Stomach (tissue), 9 donors: ENCODE results near the gene UGT2A1. TPM values are rescaled to one million over a fixed set of nuclear protein-coding genes. Genes with fewer than 3 reads are reported as not detected.

Source experiments
- DNase-seq, 2 donors: peaks; one replicate each; pipeline versions ENCODE4 v3.0.0 to v3.0.0-alpha.2; 2013 to 2019
- H3K27ac ChIP-seq, 5 donors: fragments of 200-600 bp in 4 of 5; sonication (generic) in 4 of 5; one replicate each; pipeline ENCODE4 v1.5.1; 2013 to 2019; ENCODE audit warnings: mild to moderate bottlenecking in 1 of 5, moderate library complexity in 1 of 5
- H3K27me3 ChIP-seq, 3 donors: fragments of 200-600 bp; sonication (generic); one replicate each; pipeline ENCODE4 v1.5.1; 2017 to 2019; ENCODE audit warnings: mixed run types in 1 of 3
- H3K36me3 ChIP-seq, 4 donors: fragments of 200-600 bp; sonication (generic); 1 replicate in 3 of 4; 2 replicates in 1 of 4; pipeline ENCODE4 v1.5.1; 2016 to 2019
- H3K4me1 ChIP-seq, 4 donors: fragments of 200-600 bp; sonication (generic); one replicate each; pipeline ENCODE4 v1.5.1; 2016 to 2019
- H3K4me3 ChIP-seq, 4 donors: fragments of 200-600 bp; sonication (generic) in 3 of 4; one replicate each; pipeline ENCODE4 v1.5.1; 2016 to 2019; ENCODE audit warnings: mild to moderate bottlenecking in 1 of 4
- H3K9me3 ChIP-seq, 4 donors: fragments of 200-600 bp; sonication (generic); one replicate each; pipeline ENCODE4 v1.5.1; 2016 to 2019
- EP300 ChIP-seq: sonication (generic); formaldehyde crosslinking; IDR thresholded peaks from one replicate; pipeline ENCODE4 v1.6.1; 2017; ENCODE audit warnings: antibody characterized with exemption
- POLR2A ChIP-seq, 4 donors: fragments of 450-650 bp; IDR thresholded peaks; one replicate each; pipeline ENCODE4 v1.6.1; 2016; ENCODE audit warnings: antibody characterized with exemption in 4 of 4, control low read depth in 2 of 4, mild to moderate bottlenecking in 1 of 4, moderate library complexity in 1 of 4
- POLR2AphosphoS5 ChIP-seq, 3 donors: sonication (generic); formaldehyde crosslinking; IDR thresholded peaks; one replicate each; pipeline ENCODE4 v1.6.1; 2016; ENCODE audit warnings: antibody characterized with exemption in 3 of 3
- WGBS, 5 donors: extraction: QIAGEN DNeasy Blood & Tissue Kit in 3 of 5; methylation state at CpG; one replicate each; pipeline versions ENCODE4 v1.1.5 to v1.1.7; 2013 to 2018; 5-methylcytosine and 5-hydroxymethylcytosine counted together
- intact Hi-C: fragments of 100-400 bp; cut with DNase I; formaldehyde crosslinking; loops from one replicate; pipeline ENCODE4 v1.15.1; 2023; ENCODE audit warnings: low total_unique reads
- polyA plus RNA-seq, 3 donors: library from polyadenylated mRNA; stranded (reverse); fragments of 200-250 nt; gene quantifications; one replicate each; pipeline ENCODE4 v1.2.3, GENCODE V29; 2013
- total RNA-seq, 5 donors: library from RNA; depleted of rRNA; stranded (reverse); fragments of >200 nt; gene quantifications; one replicate each; pipeline versions ENCODE4 v1.1.0 to v1.2.3, GENCODE V29; 2014 to 2016
- TF ChIP-seq, protein P1 (sequence below), 7 experiments: fragments of 450-650 bp in 4 of 7; fragments of 200-600 bp in 3 of 7; sonication (generic) in 3 of 7; IDR thresholded peaks; one replicate each; pipeline ENCODE4 v1.5.1; 2016 to 2019; ENCODE audit warnings: antibody characterized with exemption in 7 of 7, control low read depth in 2 of 7, mild to moderate bottlenecking in 1 of 7
- donor health status: healthy with polysubstance abuse.
- donor health status: Bipolar disorder and iron deficiency.
- donor health status: healthy.

Gene UGT2A1
- total and polyA plus RNA-seq, 8 donors, result not detected

DNA sequence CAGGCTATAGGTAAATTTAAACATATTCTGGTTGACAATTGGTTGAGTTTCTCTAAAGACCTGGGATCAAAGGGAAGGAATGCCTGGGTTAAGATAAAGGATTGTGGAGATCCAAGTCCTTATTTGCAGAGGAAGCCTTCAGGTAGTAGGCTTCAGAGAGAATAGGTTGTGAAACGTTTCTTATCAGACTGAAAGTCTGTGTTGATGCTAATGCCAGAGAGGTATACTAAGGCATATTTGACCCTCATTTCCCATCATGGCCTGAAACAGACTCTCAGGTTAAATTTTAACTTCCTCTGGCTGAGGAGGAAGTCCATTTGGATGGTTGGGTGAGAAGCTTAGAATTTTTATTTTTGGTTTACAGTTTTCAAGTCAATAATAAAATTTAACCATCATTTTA, 61.7 kb downstream of the UGT2A1 start:
- TF ChIP-seq, protein P1, sequence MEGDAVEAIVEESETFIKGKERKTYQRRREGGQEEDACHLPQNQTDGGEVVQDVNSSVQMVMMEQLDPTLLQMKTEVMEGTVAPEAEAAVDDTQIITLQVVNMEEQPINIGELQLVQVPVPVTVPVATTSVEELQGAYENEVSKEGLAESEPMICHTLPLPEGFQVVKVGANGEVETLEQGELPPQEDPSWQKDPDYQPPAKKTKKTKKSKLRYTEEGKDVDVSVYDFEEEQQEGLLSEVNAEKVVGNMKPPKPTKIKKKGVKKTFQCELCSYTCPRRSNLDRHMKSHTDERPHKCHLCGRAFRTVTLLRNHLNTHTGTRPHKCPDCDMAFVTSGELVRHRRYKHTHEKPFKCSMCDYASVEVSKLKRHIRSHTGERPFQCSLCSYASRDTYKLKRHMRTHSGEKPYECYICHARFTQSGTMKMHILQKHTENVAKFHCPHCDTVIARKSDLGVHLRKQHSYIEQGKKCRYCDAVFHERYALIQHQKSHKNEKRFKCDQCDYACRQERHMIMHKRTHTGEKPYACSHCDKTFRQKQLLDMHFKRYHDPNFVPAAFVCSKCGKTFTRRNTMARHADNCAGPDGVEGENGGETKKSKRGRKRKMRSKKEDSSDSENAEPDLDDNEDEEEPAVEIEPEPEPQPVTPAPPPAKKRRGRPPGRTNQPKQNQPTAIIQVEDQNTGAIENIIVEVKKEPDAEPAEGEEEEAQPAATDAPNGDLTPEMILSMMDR (IDR thresholded peaks at IDR 0.05), result no peak
- TF ChIP-seq EP300, result no peak
- TF ChIP-seq POLR2AphosphoS5 (IDR thresholded peaks at IDR 0.05), result no peak
- no peak for TF ChIP-seq POLR2A (IDR thresholded peaks at IDR 0.05)

DNA sequence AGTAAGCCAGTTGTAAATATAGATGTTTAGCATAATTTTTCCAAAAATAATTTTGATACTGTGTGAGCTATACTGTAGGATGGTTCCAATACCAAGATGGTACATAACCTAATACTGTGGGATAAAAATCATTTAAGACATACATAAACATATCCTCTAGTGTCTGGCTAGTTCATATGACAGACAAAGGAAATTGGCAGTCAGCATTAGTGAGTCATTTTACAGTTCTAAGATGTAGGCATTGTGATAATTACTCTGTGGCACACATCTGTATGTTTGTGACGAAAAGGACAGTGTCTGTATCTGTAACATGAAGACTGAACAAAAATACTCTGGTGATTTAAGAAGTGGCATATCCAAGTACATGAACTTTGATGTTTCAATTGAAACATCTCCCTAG, 63.2 kb downstream of the UGT2A1 start:
- DNase-seq, result no peak
- no peak overlapping the region for H3K4me3 ChIP-seq
- no peak overlapping the region for H3K27ac ChIP-seq
- H3K36me3 ChIP-seq, result no peaks in the 10 kb centered on the region
- intact Hi-C loops, result no loop called here
- H3K4me1 ChIP-seq, result no peaks in the 10 kb centered on the region
- WGBS, 5 donors, result 31 to 88% (median 80%) methylated on average over 1 of the region's 1 CpG
- H3K9me3 ChIP-seq, result no peaks in the 10 kb centered on the region
- TF ChIP-seq EP300, result no peak
- TF ChIP-seq, protein P1 (IDR thresholded peaks at IDR 0.05), result no peak
- H3K27me3 ChIP-seq, result no peaks in the 10 kb centered on the region

More for the DNA sequence above, 61.7 kb downstream of the UGT2A1 start:
- Histone ChIP-seq H3K27me3 (no peaks in the 10 kb centered on the region), H3K36me3 (no peaks in the 10 kb centered on the region), H3K27ac (no peak overlapping the region), H3K4me3 (no peak overlapping the region), H3K4me1 (no peaks in the 10 kb centered on the region), H3K9me3 (no peaks in the 10 kb centered on the region)
- intact Hi-C loops, result no loop called here
- DNase-seq, result no peak
- WGBS, 5 donors, result 11 to 30% (median 18%) methylated on average over 1 of the region's 1 CpG

DNA sequence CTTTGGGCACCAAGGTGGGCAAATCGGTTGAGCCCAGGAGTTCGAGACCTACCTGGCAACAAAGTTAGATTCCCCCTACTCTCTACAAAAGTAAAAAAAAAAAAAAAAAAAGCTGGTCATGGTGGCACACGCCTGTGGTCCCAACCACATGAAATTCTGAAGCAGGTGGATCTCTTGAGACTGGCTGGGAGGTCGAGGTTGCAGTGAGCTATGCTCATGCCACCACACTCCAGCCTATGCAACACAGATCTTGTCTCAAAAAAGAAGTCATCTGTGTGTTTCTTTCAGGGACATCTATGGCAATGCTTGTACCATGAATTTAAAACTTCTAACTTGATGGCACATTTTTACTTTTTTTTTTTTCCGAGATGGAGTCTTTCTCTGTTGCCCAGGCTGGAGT, 68.9 kb downstream of the UGT2A1 start:
- no peak overlapping the region for H3K4me3 ChIP-seq
- no peak for DNase-seq
- no peaks in the 10 kb centered on the region for H3K36me3 ChIP-seq
- H3K4me1 ChIP-seq, result no peaks in the 10 kb centered on the region
- H3K9me3 ChIP-seq, result no peaks in the 10 kb centered on the region
- no peak for TF ChIP-seq POLR2AphosphoS5 (IDR thresholded peaks at IDR 0.05)
- no peak overlapping the region for H3K27ac ChIP-seq
- no peaks in the 10 kb centered on the region for H3K27me3 ChIP-seq
- intact Hi-C loops, result no loop called here
- 69 to 85% (median 83%) methylated on average over 5 of the region's 5 CpGs for WGBS, 5 donors

DNA sequence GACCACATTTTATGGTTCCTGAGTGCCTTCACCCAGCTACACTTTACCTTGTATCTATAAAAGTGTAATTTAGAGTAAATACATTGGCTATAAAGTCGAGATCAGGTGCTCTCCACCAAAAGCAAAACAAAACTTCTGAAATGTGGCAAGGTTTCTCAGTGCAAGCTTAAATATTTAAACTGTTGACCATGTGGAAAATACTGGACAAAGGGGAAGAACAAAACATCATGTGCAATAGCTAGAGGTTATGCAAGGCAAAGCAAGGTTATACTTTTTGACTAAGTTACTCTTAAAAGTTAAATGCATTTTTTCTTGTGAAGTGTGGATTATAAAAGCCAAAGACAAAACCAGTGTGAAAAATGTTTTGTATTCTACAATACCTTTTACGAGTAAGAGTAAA, 69.5 kb downstream of the UGT2A1 start:
- intact Hi-C loops, result no loop called here
- TF ChIP-seq POLR2A (IDR thresholded peaks at IDR 0.05) (no peak), POLR2AphosphoS5 (IDR thresholded peaks at IDR 0.05) (no peak), EP300 (no peak)
- TF ChIP-seq, protein P1 (IDR thresholded peaks at IDR 0.05), result no peak
- 57 to 72% (median 60%) methylated on average over 2 of the region's 2 CpGs for WGBS, 5 donors

DNA sequence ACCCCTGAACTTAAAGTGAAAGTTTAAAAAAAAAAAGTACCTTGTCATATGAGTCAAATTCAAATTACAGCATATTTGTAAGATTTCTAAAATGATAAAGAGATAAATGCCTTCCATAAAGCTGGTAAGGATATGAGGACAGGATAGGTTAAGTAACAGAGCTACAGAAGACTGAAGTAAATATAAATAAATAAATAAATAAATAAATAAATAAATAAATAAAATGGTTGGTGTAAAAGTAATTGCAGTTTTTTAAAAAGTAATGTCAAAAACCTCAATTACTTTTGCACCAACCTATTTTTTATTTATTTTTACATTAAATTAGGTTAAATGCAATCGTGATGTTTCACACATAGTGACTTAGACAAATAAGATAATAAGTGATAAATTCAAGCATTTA, 75.8 kb downstream of the UGT2A1 start:
- Histone ChIP-seq H3K4me1 (no peaks in the 10 kb centered on the region), H3K36me3 (no peaks in the 10 kb centered on the region), H3K27me3 (no peaks in the 10 kb centered on the region), H3K4me3 (no peak overlapping the region), H3K9me3 (no peaks in the 10 kb centered on the region), H3K27ac (no peak overlapping the region)
- no peak for TF ChIP-seq EP300
- TF ChIP-seq, protein P1 (IDR thresholded peaks at IDR 0.05), result no peak
- TF ChIP-seq POLR2A (IDR thresholded peaks at IDR 0.05), result no peak
- no peak for TF ChIP-seq POLR2AphosphoS5 (IDR thresholded peaks at IDR 0.05)
- intact Hi-C loops, result no loop called here
- 85 to 93% (median 87%) methylated on average over 1 of the region's 1 CpG for whole genome bisulfite sequencing, 5 donors
- DNase-seq, result no peak

More for the DNA sequence above, 69.5 kb downstream of the UGT2A1 start:
- no peak for DNase-seq
- no peak overlapping the region for H3K27ac ChIP-seq
- no peaks in the 10 kb centered on the region for H3K36me3 ChIP-seq
- H3K4me3 ChIP-seq, result no peak overlapping the region
- H3K9me3 ChIP-seq, result no peaks in the 10 kb centered on the region
- no peaks in the 10 kb centered on the region for H3K4me1 ChIP-seq
- H3K27me3 ChIP-seq, result no peaks in the 10 kb centered on the region
